ENCODE measurements around the gene TRPM6.

TRPM6 gene

DNA sequence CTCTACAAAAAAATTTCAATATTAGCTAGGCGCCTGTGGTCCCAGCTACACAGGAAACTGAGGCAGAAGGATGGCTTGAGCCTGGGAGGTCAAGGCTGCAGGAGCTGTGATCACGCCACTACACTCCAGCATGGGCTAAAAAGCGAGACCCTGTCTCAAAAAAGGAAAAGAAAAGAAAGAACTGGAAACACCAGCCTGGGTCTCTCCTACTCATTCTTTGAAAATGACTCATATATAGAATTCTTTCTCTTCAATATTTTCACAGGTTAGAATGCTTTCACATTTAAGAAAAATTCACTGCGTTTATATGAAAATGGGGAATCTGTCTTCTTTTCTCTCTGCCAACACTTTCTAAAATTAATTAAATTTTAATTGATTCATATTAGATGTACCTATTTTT, 115.6 kb downstream of the TRPM6 start:
- DNase-seq: no peak

GRCh38 chr9:74771672-74772071, 116.0 kb downstream of the TRPM6 start:
- no peak for DNase-seq

DNA sequence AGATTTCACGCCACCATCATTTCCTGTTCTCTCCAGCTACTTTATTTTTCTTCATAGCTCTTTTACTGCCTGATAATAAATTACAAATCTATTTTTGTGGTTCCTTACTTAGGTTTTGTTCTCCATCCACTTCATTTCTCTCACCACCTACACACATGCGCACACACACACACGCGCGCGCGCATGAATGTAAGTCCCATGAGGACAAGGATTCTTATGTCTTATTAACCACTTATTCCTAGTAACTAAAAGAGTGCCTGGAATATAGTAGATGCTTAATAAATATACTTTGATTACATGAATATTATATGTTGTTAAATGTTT, 116.5 kb downstream of the TRPM6 start:
- DNase-seq: no peak

DNA sequence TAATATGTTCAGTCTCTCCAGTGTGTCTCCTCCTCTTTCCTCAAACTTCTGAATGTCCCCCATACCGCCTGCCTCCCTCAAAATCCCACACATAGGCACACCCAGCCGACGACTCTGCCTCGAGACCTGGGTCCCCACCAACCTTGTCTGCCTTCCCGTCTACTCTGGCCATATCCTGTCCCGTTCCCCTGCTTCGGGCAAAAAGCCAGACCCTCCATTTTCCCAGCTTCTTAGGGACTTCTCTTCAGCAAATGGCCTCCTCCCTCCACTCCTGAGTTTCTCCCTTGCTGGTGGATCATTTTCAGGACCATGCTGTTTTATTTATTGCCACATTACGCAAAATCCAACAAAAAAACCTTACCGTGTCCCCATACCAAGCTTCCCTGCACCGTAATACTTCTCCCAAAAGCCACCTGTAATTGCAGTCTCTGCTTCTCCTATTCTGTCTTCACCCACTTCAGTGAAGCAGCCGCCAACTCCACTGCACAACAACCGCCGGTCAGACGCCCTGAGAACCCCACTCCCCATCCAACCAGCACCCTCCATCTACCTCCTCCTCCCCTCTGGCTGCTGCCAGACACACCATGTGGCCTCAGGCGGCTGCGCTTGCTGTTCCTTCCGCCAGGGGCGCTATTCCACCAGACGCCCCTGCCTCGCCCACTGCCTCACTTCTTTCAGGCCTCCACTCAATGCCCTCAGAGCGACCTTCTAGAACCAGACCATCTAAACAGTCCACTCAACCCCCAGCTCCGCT, 117.0 kb downstream of the TRPM6 start:
- DNase-seq: peak; percentile 34

DNA sequence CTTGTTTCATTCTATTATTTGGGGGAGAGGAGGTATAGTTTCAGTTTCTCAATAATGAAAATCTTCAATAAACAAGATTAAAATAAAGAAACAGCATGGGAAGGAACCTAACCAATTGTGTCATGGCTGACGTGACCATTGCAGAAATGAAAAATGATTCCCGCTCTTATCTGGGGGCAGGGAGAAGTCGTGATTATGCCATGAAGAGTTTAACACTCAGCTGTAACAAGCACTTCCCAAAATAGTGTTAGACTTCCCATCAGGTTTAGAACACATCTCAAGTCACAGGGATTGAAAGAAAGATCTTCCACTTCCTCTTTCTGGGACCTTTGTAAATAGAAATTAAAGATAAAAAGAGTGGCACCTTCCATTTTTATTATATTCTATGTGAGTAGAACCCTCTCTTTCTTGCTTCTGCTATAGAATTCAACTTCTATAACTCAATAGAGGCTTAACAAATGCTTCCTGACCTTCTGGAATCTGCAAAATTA, 122.2 kb downstream of the TRPM6 start:
- no peak for DNase-seq

GRCh38 chr9:74762950-74763349, 124.8 kb downstream of the TRPM6 start:
- DNase-seq: no peak

DNA sequence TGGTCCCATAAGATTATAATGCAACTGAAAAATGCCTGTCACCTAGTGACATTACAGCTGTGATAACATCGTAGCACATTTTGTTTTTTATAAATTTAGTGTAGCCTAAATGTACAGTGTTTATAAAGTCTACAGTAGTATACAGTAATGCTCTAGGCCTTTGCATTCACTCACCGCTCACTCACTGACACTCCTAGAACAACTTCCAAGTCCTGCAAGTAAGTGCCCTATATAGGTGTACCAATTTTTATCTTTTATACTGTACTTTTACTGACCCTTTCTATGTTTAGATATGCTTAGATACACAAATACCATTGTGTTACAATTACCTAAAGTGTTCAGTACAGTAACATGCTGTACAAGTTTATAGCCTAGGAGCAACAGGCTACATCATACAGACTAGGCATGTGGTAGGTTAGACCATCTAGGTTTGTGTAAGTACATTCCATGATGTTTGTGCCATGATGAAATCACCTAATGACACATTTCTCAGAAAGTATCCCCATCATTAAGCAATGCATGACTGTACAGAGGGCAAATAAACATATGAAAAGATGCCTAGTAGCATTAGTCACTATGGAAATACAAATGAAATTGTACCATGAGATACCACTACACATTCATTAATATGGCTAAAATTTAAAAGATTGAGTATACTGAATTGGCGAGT, 127.6 kb downstream of the TRPM6 start:
- no peak for DNase-seq

DNA sequence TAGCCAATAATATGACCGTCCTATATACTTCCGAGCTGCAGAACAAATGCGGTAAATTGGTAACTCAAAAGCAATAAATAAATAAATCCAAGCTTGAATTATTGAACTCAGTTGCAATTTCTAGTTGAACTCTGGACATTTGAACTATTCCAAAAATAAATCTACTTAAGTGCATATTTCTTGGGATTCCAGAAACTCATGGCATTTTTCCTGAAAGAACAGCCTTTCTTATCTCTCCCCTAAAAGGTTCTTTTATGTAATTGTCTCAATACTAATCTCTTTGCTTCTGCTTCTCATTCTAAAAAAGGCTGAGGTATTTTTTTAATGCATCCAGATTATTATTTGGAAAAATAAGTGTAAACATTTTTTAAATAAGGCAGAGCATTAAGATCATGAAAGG, 131.7 kb downstream of the TRPM6 start:
- no peak for DNase-seq

DNA sequence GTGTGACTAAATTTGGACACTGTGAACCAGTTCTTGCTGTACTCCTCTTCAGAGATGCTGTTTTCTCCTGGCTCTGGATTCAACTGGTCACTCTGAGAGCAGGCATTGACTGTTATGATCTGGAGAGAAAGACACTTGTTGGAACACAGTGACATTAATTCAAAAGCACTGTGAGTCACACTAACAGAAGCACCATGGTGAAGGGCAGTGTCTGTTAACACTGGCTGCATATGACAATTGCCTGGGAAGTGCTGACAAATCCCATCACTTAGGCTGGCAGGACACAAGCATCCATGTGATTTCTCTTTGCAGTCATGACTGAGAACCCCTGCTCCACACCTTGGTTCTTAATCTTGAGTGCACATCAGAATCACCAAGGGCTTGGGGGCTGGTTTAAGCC, 132.4 kb downstream of the TRPM6 start:
- DNase-seq: no peak

DNA sequence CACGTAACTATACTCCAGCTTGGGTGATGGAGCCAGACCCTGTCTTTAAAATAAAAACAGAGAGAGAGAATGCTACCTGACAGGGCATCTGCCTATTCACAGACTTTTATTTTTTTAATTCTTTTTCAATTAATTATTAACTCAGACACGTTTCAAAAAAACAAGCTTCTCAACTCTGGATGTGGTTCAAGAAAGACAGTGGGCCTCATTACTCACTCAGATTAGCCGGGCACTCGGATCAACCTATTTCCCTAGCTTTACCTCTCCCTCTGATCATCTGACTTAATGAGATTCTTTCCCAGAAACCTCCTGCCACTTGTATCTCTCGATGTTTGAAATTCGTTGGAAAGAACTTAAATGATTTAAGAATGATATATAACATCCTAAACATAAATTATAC, 134.1 kb downstream of the TRPM6 start:
- no peak for DNase-seq

DNA sequence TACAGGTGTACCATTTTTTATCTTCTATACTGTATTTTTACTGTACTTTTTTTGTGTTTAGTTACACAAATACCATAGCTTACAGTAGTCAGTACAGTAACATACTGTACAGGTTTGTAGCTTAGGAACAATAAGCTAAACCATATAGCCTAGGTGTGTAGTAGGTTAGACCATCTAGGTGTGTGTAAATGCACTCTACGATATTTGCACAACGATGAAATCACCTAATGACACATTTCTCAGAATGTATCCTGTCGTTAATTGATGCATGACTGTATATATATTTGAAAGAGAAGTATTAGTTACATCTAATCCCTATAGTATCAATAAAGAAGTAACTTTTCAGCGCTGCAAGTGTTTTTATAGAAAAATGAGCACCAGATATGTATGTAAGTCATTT, 138.8 kb downstream of the TRPM6 start:
- no peak for DNase-seq

DNA sequence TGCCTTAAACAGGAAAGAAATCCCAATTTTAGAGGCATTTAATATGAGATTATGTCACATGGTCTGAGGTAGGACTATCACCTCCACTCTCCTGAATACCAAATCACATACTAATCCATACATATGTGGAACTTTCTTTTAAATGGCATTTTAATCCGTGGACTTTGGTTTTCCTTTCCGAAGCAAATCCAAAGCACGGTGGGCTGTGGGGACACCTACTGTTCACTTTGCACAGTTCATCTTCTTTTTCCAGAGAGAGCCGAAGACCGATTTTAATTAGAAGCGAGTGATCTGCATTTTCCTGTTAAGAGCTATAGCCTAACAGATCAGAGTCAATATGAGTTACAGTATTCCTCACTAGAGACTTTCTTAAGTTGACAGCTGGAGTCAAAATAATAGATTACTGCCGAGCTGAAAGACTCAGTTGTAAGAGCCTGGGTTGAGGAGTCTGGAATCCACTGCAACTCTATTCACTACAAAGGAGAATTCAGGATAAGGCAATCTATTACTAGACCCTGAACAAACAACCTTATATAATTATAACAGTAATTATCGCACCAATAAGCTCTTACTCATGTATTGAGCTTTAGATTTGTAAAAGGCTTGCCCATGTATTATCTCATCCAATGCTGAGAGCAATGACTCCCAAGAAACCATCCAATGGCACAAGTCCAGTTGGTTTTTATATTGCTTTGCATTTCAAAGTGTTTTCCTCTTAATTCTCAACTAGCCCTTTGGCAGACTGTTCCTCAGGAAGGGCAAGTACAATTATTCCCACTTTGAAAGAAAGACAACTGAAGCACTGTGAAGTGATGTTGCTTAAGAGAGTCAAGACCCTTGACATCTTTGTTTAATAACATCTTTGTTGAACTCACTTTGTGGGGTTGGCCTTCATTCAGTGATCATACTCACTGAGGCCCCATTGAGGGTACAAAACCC, 144.7 kb downstream of the TRPM6 start:
- no peak for DNase-seq

DNA sequence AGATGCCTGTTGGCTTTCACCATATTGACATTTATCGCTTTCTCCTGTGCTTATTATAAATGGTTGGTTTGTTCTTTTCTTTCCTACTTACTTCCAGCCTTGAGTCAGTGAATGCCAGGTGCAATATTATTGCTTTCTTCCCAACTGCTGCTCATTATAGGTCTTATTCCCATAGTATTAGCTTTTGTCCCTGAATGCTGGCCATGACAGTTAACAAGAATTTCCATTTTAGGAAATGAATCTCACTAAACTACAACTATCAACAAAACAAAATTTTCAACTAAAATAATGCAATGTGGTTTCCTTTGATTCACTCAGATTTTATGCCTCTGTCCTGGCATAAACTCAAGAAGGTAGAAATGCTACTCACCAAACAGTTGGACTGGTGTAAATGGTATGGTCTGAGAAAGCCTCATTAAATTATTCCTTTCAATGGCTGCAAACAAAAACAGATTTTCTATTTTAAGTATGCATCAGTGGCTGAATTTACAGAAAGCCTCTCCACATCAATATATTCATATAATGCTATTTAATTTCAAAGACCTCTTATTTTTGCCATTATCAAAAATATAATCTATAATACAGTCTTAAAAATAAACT, 145.4 kb downstream of the TRPM6 start:
- DNase-seq: no peak

- DNase-seq: no peak
These were observed 151.1 kb downstream of the TRPM6 start for GRCh38 chr9:74736646-74737045.

- DNase-seq: no peak
These were observed 152.0 kb downstream of the TRPM6 start for GRCh38 chr9:74735761-74736160.

- DNase-seq: no peak
These were observed 158.5 kb downstream of the TRPM6 start for GRCh38 chr9:74729136-74729695.

DNA sequence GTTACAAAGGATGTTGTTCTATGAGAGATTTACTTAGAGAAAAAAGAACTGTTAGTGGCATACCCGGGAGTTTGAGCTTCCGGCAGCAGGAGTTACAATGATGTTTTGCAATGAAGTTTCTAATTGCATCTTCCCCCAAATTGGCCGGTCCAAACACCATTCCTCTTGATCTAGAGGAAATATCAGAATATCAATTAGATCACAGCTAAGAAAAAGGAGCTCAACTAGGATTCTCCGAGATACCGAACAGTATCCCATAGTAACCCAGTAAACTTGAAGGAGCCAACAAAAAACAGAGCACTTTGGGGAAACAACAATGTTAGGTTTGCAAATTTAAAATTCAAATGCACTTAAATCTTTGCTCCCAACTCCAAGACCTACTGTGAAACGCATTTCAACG, 159.5 kb downstream of the TRPM6 start:
- no peak for DNase-seq

DNA sequence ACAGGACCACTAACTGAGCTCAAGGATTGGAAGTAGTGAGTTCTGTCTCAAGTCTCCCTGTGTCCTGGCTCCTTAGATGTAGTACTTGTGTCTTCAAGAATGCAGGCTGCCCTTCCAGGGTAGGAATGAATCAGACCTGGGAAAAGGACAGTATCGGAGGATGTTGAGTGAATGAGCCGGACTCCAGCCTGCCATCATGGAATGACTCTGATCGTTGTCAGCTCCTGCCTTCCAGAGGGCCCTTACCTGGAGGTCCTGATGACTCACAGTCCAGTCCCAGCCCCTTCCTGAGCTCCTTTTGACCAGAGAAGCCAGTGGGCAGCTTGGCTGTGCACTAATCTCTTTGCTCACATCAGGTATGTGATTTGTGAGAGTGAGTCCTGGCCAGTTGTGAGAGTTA, 161.1 kb downstream of the TRPM6 start:
- no peak for DNase-seq

DNA sequence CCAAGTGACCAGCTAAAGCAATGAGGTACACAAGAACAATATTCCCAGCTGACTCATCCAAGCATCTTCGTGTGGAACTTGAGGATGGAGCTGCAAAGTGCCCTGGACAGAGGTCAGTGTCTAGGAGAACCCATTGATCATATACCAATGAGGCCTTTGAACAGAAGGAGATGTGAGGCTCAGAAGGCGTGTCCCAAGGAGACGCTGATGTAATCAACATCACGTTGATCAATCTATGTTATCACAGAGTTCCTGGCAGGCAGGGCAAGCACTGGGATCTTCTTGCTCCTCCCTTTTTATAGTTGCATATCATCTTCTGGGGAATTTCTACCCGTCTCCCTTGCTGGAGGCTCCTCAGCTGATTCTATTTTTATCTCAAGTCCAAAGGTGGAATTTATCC, 163.4 kb downstream of the TRPM6 start:
- DNase-seq: no peak

DNA sequence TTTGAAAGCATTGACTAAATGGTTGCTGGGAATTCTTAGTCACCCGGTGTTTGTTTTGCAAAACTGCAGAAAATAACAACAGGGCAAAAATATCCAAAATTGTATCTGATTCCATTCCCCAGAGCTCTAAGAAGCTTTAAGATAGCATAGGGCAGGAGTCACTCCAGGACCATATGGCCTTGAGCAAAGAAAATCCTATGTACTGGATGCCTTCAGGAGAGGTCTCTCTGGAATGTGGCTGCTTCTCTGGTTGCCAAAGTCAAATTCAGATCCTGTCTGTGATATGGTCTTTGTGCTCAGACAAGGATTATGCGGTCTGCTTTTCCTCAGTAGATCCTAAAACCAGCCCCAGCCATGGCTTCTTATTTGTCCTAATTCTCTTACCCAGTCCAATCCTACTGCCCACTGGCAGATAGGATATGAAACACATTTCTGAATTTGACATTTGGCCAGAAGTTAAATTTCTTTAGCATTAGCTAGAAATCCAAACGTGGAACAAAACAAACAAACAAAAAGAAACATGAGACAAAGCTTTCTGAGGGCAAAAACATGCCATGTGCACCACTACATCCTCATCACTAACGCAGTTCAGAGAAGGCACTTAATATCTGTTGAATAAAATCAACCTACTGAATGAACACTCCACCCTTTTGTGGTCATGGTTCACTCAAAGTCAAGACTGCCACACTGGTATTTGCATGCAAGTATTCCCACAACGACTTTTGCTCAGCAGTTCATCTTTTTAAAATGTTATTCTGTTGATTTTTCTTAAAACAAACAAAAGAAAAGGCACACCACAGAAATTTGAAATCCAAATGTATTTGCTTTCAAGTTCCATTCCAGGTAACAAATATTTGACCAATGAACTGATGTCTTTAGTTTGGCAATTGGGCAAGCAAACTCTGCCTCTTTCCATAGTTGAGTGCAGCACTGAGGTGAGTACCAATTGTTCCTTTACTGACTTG, 165.7 kb downstream of the TRPM6 start:
- no peak for DNase-seq

DNA sequence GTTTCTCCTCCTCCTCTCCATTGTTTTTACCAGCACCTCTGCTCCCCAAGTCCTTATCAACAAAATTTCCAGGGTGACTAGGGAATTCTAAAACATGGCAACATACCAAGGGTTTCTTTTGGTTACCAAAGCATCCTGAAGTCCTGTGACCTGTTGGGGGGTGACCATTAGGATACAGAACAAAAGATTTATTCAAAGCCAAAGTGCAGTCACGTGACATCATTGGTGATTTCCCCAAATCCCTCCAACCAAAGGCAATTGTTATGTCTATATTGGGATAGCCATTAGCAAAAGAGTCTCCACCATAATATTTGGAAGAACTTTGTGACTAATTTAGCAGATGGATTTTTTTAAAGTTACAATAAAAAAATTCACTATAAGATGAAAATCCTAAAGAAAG, 168.4 kb downstream of the TRPM6 start:
- DNase-seq: no peak

- DNase-seq: no peak
These were observed 169.0 kb downstream of the TRPM6 start for GRCh38 chr9:74718709-74719108.
